ENCODE data around the gene POLR2J.
A peak's percentile ranks its signal among the peaks of the same experiment; 100 is the strongest.
"Not testable (repeated sequence)": the region's sequence is repeated elsewhere in the genome, so short reads cannot be mapped to it uniquely, and the experiment has no call there.

The POLR2J gene

DNA sequence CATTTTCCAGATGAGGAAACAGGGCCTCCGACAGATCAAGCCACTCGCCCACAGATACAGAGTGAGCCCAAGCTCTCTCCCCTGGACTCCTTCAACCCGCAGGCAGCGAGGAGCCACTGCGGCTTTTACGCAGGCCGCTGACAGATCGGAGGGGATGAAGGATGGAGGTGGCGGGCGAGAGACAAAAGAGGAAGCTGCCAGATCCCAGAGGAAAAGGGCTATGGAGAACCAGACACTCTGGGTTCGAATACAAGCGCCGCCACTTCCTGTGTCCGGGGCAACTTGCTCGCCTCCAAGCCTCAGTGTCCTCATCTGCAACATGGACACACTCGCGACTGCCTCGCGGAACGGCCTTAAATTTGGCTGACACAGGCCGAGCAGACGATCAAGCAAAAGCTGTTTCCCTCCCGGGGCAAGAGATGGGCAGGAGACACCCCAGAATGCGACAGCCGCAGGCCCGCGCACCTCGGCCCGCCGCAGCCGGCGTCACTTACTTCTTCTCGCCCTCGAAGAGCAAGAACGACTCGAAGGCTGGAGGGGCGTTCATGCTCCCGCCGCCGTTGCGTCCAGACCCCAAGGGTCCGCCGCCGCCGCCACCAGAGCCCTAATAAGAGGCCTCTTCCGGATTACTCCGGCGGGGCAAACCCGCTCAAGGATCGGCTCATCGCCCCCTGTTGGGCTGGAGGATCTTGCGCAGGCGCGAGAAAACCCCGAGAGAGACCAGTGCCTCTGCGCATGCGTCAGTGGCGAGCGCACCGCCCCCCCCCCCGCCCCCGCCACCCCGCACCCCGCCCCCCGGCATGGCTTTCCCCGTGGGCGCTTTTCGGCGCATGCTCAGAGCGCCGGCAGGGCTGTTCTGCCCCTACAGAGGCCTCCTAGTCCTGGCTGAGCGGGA lies at the start of gene POLR2J:
TSS of gene POLR2J (minus strand) at position 609 of the 895 bp plus-strand sequence. CDS start at position 547, 62 bp downstream.
- not testable (repeated sequence) for H3K9me3 Mint-ChIP-seq; H3K36me3 Mint-ChIP-seq (ENCODE audit: insufficient read depth); H3K27me3 Mint-ChIP-seq; H3K4me1 Mint-ChIP-seq
- Mint-ChIP-seq H3K27ac (ENCODE audit: low read depth) (peak within 1 kb of the TSS; percentile 71), H3K4me3 (peak within 1 kb of the TSS; percentile 79)
- ATAC-seq (replicated peaks; ENCODE audit: extremely low read depth, poor library complexity, severe bottlenecking): peak; percentile 83
- DNase-seq (ENCODE audit: low spot score in 2 of 2): peak; percentile 69 to 94

DNA sequence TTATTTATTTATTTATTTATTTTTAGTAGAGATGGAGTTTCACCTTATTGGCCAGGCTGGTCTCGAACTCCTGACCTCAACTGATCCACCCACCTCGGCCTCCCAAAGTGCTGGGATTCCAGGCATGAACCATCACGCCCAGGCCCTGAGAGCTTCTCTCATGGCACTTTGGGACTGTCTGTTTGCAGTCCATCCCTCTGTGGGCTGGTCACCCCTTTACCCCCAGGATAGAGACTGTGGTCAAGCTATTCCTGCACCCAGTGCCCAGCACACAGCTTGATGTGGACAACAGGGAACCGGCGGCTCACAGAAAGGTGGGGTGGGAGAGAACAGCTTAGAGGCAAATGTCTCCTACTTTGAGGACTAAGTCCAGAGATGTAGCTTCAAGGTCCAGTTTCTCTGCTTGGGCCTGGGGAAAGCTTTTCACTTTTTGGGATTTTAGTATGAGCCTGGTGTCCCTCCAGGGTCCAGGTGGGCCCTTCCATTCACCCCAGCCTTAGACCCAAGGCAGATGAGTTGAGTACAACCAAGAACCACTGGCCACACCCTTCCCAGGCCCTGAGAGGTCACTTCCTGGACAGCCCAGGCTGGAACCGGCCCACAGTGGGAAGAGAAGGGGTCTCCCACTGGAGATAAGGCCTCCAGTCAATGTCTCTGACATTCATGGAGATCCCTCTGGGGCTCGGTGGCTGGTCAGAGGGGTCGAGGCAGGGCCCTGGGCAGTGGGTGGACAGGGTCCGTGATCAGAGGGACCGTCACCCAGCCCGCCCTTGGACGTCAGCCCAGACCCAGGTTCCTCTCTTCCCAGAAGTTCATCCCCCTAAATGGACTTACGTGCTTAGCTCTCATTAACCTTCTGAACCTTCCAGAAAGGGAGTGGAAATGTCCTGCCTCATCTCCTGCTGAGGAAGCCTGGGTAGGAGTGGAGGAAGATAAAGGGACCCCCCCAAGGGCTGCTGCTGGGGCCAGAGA lies 49.4 kb upstream of the POLR2J start:
- not testable (repeated sequence) for H3K4me3 Mint-ChIP-seq; H3K4me1 Mint-ChIP-seq; H3K27ac Mint-ChIP-seq (ENCODE audit: low read depth); H3K27me3 Mint-ChIP-seq; DNase-seq (ENCODE audit: low spot score in 2 of 2); H3K36me3 Mint-ChIP-seq (ENCODE audit: insufficient read depth); H3K9me3 Mint-ChIP-seq; ATAC-seq (replicated peaks; ENCODE audit: extremely low read depth, poor library complexity, severe bottlenecking)

GRCh38 chr7:102527182-102527581 lies 48.5 kb upstream of the POLR2J start:
- H3K27me3 Mint-ChIP-seq: not testable (repeated sequence)

GRCh38 chr7:102524803-102525202 lies 46.1 kb upstream of the POLR2J start:
- not testable (repeated sequence) for H3K4me1 Mint-ChIP-seq; H3K9me3 Mint-ChIP-seq; H3K4me3 Mint-ChIP-seq; ATAC-seq (replicated peaks; ENCODE audit: extremely low read depth, poor library complexity, severe bottlenecking); DNase-seq (ENCODE audit: low spot score in 2 of 2); H3K27me3 Mint-ChIP-seq; H3K36me3 Mint-ChIP-seq (ENCODE audit: insufficient read depth); H3K27ac Mint-ChIP-seq (ENCODE audit: low read depth)

More at GRCh38 chr7:102527182-102527581, 48.5 kb upstream of the POLR2J start:
- not testable (repeated sequence) for H3K4me3 Mint-ChIP-seq; H3K27ac Mint-ChIP-seq (ENCODE audit: low read depth); ATAC-seq (replicated peaks; ENCODE audit: extremely low read depth, poor library complexity, severe bottlenecking); H3K4me1 Mint-ChIP-seq; DNase-seq (ENCODE audit: low spot score in 2 of 2); H3K9me3 Mint-ChIP-seq; H3K36me3 Mint-ChIP-seq (ENCODE audit: insufficient read depth)

DNA sequence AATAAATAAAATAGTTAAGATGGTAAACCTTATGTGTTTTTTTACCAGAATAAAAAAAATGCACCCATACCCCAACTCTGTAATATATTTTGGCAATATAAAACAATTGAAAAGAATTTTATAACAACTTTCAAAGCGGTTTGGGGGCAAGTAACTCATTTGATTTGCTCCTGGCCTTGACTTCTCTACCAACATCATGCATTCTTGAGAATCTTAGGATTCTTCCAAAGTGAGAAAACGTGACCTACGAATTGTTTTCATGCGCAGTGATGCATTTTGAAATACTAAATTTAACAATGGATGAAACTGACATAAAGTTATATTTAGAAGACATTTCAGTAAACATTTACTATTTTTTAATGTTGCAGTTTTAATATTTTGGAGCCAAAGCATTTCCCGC lies 42.1 kb upstream of the POLR2J start:
- not testable (repeated sequence) for H3K9me3 Mint-ChIP-seq; DNase-seq (ENCODE audit: low spot score in 2 of 2); ATAC-seq (replicated peaks; ENCODE audit: extremely low read depth, poor library complexity, severe bottlenecking); H3K4me1 Mint-ChIP-seq; H3K36me3 Mint-ChIP-seq (ENCODE audit: insufficient read depth); H3K27me3 Mint-ChIP-seq; H3K4me3 Mint-ChIP-seq; H3K27ac Mint-ChIP-seq (ENCODE audit: low read depth)

DNA sequence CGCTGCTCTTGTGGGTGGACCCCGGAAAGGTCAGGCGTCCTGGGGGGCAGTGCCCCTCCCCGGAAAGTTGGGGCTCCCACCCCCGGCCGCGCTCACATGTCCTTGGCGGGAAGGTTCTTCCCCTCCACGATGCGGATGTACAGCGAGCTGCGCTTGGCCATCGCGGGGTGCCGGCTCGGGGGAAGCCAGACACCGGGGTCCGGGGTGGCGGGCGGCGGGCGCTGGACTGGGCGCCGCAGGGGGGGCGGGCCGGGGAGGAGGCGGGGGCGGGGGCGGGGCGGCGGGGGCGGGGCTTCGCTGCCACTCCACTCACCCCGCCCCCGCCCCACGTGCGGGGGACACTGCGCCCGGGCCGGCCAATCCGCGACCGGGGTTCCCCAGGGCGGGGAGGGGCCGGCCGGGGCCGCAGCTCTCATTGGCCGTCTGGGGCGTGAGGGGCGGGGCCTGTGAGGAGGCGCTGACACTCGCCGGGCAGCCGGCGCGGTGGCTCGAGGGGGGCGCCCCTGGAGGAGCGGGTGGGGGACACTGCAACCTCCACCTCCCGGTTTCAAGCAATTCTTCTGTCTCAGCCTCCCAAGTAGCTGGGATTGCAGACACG lies 38.9 kb upstream of the POLR2J start, which contains the start of gene RASA4B:
TSS of gene RASA4B (minus strand) at position 228 of the 598 bp plus-strand sequence. CDS start at position 161, 67 bp downstream.
- H3K4me3 Mint-ChIP-seq: peak within 1 kb of the TSS; percentile 43
- not testable (repeated sequence) for DNase-seq (ENCODE audit: low spot score in 2 of 2); H3K4me1 Mint-ChIP-seq; H3K36me3 Mint-ChIP-seq (ENCODE audit: insufficient read depth); H3K27me3 Mint-ChIP-seq; H3K9me3 Mint-ChIP-seq; H3K27ac Mint-ChIP-seq (ENCODE audit: low read depth)
- ATAC-seq (replicated peaks; ENCODE audit: extremely low read depth, poor library complexity, severe bottlenecking): peak; percentile 96

GRCh38 chr7:102516951-102517350 lies 38.2 kb upstream of the POLR2J start:
- H3K36me3 Mint-ChIP-seq (ENCODE audit: insufficient read depth); H3K4me3 Mint-ChIP-seq; H3K27me3 Mint-ChIP-seq; H3K27ac Mint-ChIP-seq (ENCODE audit: low read depth); H3K4me1 Mint-ChIP-seq; H3K9me3 Mint-ChIP-seq; DNase-seq (ENCODE audit: low spot score in 2 of 2): not testable (repeated sequence)
- ATAC-seq (replicated peaks; ENCODE audit: extremely low read depth, poor library complexity, severe bottlenecking): peak; percentile 3

DNA sequence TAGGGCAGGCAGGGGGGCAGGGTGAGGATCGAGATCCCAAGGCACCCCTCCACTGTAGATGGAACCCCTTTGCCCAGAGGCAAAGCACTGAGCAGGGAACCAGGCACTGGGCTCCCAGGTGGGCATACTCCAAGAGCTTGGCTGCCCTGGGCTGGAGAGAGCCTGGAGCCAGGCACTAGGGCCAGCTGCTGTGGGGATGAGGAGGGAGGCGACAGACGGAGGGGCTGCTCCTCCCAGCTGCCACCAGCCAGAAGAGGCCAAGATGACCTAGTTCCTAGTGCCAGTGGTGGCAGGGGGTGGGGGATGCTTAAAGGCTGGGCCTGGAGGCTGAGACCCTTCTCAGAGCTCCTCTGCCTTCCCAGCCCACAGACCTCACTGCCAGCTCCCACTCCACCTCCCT lies 37.2 kb upstream of the POLR2J start:
- not testable (repeated sequence) for DNase-seq (ENCODE audit: low spot score in 2 of 2); H3K27ac Mint-ChIP-seq (ENCODE audit: low read depth); H3K9me3 Mint-ChIP-seq; ATAC-seq (replicated peaks; ENCODE audit: extremely low read depth, poor library complexity, severe bottlenecking); H3K4me3 Mint-ChIP-seq; H3K4me1 Mint-ChIP-seq; H3K36me3 Mint-ChIP-seq (ENCODE audit: insufficient read depth); H3K27me3 Mint-ChIP-seq

DNA sequence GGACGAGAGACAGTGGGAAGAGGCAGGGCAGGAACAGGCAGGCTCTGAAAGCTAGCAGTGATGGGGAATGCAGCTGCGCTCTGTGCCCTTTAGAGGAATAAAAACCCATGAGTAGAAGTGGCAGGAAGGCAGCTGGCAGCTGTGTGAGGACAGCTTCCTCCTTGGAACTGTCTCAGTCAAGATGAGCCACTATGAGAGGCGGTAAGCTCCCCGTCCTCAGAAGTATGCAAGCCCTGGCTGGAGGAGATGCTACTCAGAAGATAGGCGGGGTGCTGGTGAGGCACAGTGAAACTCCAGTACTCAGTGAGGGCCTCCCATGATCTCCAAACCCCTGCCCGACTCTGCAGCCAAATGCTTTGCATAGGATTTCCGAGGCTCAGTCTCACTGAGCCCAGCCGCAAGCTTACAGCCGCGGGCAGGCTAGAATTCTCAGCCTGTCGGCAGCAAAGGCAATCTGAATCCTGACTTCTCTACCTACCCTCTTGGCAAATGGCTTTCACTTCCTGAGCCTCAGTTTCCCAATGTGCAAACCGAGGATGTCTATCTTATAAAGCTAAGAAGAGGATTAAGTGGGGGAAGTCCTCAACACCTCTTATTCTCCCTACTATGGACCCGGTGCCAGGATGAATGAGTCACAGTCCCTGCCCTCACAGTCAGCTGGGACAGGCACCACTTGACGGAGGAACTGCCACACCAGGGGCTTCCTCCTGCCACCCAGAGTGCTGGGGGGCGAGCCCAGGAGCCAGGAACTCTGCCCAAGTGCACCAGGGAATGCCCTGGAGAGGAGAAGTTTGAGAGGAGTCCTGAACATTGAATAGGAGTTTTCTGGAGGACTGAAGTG lies 36.4 kb upstream of the POLR2J start:
- not testable (repeated sequence) for H3K36me3 Mint-ChIP-seq (ENCODE audit: insufficient read depth); ATAC-seq (replicated peaks; ENCODE audit: extremely low read depth, poor library complexity, severe bottlenecking); H3K4me1 Mint-ChIP-seq; H3K27ac Mint-ChIP-seq (ENCODE audit: low read depth); H3K4me3 Mint-ChIP-seq; H3K9me3 Mint-ChIP-seq; H3K27me3 Mint-ChIP-seq; DNase-seq (ENCODE audit: low spot score in 2 of 2)

- ATAC-seq (replicated peaks; ENCODE audit: extremely low read depth, poor library complexity, severe bottlenecking); H3K4me1 Mint-ChIP-seq: not testable (repeated sequence)
- peak overlapping the region; percentile 19 for H3K27ac Mint-ChIP-seq (ENCODE audit: low read depth)
Measured at GRCh38 chr7:102512642-102513221, 34.0 kb upstream of the POLR2J start.

DNA sequence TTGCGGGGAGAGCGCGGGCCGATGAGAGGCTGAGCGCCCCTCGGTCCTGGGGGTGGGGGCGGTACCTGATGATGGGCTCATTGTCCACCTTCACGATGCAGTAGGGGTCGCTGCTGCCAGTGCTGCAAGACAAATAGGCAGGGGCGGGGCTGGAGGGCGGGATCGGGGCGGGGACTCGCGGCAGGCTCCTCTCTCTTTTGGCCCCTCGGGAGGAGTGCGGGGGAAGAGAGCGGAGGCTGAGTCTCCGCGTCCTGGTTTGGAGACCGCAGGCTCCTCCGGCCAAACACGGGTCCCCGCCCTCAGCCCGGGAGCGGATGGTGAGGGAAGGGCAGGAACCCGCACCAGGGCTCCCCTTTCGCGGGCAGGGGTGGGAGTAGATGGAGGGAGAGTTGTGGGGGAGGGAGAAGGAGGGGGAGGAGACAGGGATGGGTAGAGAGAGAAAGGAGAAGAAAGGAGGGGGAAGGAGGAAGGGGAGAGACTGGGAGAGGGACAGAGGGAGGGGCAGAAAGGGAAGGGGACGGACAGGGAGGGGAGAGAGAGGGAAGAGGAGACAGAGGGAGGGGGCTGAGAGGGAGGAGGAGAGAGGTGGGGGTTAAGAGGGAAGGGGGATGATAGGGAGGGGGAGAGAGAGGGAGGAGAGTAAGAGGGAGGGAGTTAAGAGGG lies 33.3 kb upstream of the POLR2J start:
- not testable (repeated sequence) for H3K9me3 Mint-ChIP-seq; DNase-seq (ENCODE audit: low spot score in 2 of 2); H3K4me1 Mint-ChIP-seq; H3K27me3 Mint-ChIP-seq; H3K36me3 Mint-ChIP-seq (ENCODE audit: insufficient read depth); H3K27ac Mint-ChIP-seq (ENCODE audit: low read depth)
- H3K4me3 Mint-ChIP-seq: peak overlapping the region; percentile 23
- peak; percentile 57 for ATAC-seq (replicated peaks; ENCODE audit: extremely low read depth, poor library complexity, severe bottlenecking)

More at GRCh38 chr7:102512642-102513221, 34.0 kb upstream of the POLR2J start:
- H3K9me3 Mint-ChIP-seq; H3K36me3 Mint-ChIP-seq (ENCODE audit: insufficient read depth); H3K27me3 Mint-ChIP-seq: not testable (repeated sequence)
- peak in 1 of 2 donors; percentile 12 for DNase-seq (ENCODE audit: low spot score in 2 of 2)
- H3K4me3 Mint-ChIP-seq: peak overlapping the region; percentile 23
